GM10847 (cell line): ENCODE measurements around the gene TRIO.

ENCODE experiments used
- POLR2A ChIP-seq: IDR thresholded peaks from 2 replicates; pipeline ENCODE4 v1.6.1; 2011; ENCODE audit not compliant: insufficient read length; ENCODE audit errors: extremely low read depth

Gene TRIO

DNA sequence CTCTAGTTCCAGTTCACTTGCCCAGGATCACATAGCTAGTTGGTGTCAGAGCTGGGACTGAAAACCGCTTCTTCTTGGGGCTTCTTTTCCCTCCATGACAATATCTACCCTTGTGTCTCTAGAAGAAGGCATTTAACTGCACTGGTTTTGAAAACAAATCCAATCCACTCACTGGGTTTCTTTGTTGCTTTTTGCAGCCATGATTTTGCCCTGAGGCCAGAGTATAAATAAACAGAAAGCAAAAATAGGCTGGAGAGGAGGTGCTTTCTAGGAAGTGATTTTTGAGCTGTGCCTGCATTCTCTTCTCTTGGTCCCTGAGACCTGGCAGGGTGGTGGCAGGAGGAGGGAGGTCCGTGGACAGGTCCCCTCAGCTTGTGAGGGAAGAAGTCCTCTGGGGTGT, 6.9 kb upstream of the TRIO start:
- TF ChIP-seq POLR2A = no peak

- no peak for TF ChIP-seq POLR2A
These were observed 4.3 kb upstream of the TRIO start for GRCh38 chr5:14138608-14139540.

DNA sequence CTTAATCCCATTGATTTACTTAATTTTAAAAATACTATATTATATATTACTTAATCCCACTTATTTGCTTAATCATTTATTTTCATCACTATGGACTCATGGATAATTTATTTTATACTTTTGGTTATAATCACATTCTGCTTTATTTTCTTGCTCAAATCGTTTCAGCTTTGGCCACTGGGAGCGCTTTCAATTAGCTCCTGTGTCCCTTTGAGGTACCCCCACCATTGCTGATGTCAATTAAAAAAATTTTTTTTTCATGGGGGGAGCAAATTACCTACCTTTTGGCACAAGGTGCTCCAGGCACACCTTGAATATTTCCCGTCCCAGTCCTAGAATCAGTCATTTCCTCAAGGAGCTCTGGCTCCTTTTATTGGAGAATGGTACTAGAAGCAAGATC, 1.4 kb upstream of the TRIO start:
- TF ChIP-seq POLR2A = no peak

DNA sequence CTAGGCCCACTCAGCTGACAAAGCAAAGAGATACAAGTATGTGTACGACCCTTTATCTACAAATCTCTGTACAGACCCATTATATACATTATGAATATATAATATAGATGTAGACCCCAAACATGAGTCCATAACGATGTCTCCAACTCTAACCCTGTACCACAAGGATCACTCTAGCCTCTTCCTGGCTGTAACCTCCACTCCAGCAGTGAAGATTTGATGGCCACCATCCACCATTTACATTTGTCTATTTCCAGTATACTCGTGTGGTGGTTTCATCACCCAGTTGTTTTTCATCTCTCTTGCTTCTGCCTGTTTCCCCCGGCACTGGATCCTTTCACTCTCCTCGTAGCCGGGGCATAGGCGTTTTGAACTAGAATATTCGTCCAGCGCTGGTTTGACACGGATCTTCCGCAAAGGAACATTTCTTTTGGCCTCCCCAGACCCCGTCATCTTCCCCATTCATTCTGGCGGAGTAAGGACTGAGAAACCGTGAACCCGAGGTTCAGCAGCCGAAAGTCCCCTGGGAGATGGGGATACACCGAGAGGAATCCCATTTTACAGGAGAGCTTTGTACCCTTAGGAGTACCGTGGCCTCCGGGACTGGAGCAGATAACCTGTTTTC, 828 bp upstream of the TRIO start:
- no peak for TF ChIP-seq POLR2A

- no peak for TF ChIP-seq POLR2A
These were observed 351 bp downstream of the TRIO start for GRCh38 chr5:14143546-14143840.

DNA sequence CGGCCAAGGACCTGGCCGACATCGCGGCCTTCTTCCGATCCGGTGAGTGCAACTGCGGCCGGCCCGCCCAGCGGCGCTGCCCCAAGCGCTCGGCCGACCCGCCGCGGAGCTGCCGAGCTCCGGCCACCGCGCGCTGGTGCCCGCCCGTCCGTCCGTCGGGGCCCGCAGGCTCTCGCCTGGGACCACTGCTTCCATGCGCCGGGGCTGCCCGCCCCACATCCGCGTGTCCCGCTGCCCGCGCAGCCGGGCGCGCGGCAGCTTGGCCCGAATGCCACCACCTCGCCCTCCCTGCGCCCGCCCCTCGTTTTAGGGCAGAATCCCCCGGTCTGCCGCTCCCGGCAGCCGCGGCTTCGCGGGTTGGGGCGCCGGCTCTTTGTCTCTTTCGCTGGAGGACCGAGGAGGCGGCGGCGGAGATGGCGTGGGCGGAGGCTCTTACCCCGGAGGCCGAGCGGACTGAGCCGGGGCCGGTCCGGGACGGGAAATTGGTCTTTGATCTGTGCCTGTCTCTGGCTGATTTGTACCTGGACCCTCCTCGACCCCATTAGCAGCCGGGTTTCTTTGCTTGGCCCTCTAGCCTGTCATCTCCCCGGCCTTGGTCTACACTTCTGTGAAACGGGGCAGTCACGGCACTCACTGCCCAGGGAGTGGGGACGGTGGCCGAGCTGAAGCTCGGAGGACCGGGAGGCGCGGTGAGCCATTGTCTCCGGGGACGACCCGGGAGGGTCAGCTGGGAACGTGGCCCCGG, 871 bp downstream of the TRIO start:
- TF ChIP-seq POLR2A = no peak

DNA sequence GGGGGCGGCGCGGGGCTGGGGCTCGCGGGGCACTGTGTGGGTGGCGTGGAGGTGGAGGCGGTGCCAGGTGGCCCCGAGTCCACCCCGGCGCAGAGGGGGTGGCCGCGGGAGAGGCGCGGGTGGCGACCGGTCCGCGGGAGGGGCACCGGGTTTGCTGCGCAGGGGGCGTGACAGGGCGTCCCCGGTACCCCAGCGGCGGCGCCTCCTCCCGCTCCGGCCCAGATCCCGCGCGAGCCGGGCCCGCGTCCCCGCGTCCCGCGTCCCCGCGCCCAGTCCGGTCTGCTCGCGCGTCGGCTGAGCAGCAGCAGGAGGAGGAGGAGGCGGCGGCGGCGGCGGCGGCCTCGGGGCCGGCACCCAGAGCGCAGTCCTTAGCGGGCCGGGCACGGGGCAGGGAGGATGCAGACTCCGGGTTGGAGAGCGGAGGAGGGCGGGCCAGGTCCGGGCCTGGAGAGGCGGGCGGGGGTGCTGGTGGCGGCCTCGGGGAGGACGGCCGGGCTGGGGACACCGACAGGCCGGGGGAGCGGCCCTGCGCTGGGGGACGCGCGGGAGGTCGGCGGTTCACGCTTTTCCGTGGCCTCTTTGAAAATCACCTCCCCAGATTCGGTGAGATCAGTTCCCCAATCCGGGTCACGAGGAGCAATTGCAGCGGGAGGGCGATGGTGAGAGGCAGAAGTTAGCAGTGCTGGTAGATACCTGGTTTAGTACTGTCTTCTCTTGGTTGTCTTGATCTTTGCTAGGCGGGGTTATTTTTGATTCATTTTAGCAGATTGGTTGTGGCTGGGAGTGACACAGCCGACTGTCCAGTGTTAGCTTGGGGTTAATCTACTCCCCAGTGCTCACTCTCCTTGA, 1.7 kb downstream of the TRIO start:
- TF ChIP-seq POLR2A = peak; percentile 20

DNA sequence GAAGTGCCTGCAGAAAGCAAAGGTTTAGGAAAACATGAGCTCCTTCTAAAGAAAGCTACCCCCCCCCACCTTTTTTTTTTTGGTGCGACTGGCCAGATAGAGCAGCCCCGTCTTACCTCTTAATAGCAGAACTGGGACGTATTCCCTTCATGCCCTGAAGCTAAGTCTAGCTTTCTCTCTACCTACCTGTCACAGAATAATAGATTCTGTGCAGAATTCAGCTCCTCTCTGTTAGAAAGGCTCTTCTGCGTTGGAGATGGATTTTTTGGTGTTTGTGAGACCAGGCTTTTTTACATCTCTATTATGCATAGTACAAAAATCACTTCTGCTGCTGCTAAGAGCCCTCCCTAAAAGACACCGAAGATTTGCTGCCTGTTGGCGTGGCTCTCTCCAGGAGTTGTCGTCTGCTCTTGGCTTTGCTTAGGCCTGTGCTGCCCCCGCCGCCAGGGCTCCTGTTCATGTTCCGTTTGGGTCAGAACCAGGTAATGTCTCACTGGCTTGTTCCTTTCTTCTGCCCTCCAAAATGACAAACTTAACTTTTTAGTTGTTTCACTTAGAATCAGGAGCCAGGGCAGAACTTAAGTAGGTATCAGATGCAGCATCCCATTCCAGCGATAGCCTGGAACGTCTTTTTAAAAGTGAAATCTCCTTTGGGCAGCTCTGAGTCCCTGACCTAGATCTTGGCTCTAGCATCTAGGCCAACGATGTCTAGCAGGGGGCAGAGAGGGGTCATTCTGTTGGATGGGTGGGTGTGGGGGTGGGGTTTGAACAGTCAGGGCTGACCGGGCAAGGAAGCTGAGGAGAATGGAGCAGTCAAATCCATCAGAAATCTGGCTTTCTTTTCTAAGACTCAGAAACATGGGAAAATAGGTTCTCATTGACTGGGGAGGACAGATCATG, 2.5 kb downstream of the TRIO start:
- no peak for TF ChIP-seq POLR2A

DNA sequence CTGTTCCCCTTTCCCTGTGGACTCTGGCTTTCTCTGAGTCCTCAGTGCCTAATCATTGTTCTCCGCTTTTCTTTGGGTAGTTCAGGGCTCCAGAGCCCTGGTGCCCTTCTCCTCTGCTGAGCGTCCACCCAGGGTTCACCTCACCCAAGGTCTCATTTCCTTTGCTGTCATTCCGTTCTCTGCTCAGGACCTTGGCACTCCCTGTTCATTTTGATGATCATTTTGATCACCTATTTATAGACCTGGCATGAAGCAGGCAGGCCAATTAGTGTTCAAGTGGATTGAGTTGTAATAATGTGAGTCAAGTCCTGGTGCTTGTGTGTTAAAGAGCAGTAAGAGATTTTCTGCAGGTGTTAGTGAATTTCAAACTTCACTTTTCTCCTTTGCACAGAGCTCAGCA, 3.6 kb downstream of the TRIO start:
- TF ChIP-seq POLR2A = no peak

GRCh38 chr5:14147210-14147609, 4.1 kb downstream of the TRIO start:
- TF ChIP-seq POLR2A = no peak

DNA sequence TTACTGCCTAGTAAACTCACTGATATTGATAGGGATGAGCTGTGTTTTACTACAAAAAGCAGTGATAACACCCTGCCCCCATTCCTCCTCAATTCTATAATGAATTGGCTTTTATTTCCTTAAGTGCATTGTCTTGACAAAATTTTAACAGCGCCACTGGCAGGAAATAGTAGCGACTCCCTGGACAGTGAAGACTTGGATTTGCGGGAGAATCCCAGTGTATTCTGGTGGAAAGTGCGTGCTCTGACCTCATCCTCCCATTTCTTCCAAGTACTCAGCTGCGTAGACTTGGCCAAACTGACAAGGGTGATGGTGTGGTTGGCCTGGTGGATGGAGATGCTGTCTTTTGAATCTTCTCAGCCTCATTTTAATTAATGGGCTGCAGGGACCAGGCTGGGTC, 5.3 kb downstream of the TRIO start:
- TF ChIP-seq POLR2A = no peak

- TF ChIP-seq POLR2A = no peak
These were observed 5.9 kb downstream of the TRIO start for GRCh38 chr5:14148890-14149671.

DNA sequence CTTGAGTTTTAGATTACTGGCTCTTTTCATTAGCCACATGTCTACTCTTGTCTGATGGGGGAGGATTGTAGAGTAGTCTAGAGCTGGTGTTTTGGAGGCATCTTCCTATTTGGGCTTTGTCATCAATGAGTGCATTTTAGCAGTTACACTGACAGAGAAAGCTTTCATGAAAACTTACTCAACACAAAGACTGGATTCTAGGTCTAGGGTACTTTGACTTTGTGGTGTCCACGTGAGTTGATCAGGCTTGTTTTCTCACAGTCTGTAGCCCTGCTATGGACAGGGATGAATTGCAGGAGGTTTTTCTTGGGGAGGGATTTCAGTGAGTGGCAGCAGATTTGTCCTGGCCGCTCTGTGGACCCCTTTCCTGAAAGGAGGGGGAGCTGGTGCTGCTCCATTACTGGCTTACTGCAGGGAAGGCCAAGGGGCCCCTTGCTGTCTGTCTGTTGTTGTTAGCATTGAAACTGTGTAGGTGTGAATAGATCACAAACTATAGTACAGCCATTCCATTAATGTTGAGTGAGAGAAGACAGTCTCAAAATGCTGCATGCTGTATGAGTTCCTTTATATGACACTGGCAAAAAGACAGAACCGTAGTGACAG, 6.6 kb downstream of the TRIO start:
- TF ChIP-seq POLR2A = no peak
